Placental epithelial cell (primary cell): ENCODE measurements around the gene PILRA. TPM values are rescaled to one million over a fixed set of nuclear protein-coding genes. Genes with fewer than 3 reads are reported as not detected.

Experiments used
- small RNA-seq: library from RNA; depleted of rRNA; stranded (forward); fragments of <200 nt; gene quantifications from one replicate; pipeline ENCODE3, GENCODE V24; 2012
- total RNA-seq: library from RNA; depleted of rRNA; stranded (reverse); fragments of >200 nt; gene quantifications from 2 replicates; pipeline ENCODE4 v1.2.3, GENCODE V29; 2012

Gene PILRA
- under 0.01 and 0.22 TPM in 2 replicates for total RNA-seq

DNA sequence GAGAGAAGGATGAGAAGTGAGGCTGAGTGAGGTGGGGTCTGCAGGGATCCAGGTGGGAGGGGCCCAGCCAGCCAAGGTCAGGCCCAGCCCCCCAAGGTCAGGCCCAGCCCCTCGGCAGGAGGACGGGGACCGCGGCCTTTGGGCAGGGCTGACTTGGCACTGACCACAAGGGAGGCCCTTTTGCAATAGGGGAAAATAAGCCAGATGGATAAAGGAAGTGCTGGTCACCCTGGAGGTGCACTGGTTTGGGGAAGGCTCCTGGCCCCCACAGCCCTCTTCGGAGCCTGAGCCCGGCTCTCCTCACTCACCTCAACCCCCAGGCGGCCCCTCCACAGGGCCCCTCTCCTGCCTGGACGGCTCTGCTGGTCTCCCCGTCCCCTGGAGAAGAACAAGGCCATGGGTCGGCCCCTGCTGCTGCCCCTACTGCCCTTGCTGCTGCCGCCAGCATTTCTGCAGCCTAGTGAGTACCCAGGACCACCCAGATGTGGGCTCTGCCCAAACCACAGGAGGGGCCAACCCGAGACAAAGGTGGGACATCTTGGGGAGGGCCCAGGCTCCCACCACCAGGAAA is at the start of gene PILRA:
TSS of gene PILRA (plus strand) at position 227 of the 571 bp plus-strand sequence. CDS start at position 397, 170 bp downstream.

GRCh38 chr7:100358027-100358856 is 15.0 kb upstream of the PILRA start, which contains the start of gene PILRB:
Gene PILRB, plus strand, starts transcription at chr7:100358117. Its CDS starts 186 bp downstream, at chr7:100358303.

DNA sequence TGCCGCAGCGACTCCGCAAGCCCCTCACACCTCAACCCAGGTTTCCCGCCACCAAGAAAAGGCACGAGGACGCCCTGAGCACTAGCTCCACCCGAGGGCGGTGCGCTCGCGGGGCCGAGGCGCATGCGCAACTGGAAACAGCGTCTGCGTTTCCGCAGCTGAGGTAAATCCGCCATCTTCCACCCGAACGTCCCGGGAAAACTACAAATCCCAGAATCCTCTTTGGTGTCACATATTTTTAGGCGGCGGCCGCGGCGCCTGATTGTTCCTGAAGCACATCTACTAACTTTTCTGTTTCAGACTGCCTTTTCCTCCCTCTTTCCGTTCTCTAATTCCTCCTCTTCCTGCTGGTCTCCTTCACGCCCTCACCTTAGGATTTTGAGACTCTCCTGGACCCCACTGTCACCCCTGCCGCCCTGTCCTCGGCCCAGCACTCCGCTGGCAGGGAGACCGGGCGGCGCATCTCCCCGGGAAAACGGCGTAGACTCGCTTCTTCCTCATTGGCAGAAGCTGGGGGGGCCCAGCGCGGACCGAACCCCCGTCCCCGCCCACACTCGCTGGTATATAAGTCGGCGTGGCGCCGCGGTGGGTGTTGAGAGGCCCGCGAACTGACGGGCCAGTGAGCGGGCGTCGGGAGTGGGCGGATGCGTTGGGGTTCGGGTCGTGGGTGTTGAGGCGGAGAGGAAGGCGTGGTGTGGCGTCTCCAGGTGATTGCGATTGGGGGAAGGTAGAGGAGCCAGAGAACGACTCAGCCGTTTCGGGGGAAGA is 55.1 kb downstream of the PILRA start, which contains the start of gene ZCWPW1:
TSS of gene ZCWPW1 (minus strand) at position 505 of the 768 bp plus-strand sequence. CDS start 8,054 bp downstream, outside the sequence.

GRCh38 chr7:100429637-100430492 is 56.6 kb downstream of the PILRA start, which contains the start of gene MEPCE:
Gene MEPCE, plus strand, starts transcription at chr7:100429831. Its CDS starts 188 bp downstream, at chr7:100430019.

Small RNA genes within 50 kb of the gene (small RNA-seq; reads per million reads assigned to genes)
- not detected for gene RF00019

Other genes starting within 250 kb of the PILRA start
- gene MBLAC1, start 246.5 kb upstream of the PILRA start, total RNA-seq: 0.87 and 2.0 TPM in 2 replicates
- gene LAMTOR4, start 224.6 kb upstream of the PILRA start, total RNA-seq: 70.5 and 91.9 TPM in 2 replicates
- gene TRAPPC14, start 214.8 kb upstream of the PILRA start, total RNA-seq: 11.0 and 14.0 TPM in 2 replicates
- gene GAL3ST4, start 204.9 kb upstream of the PILRA start, total RNA-seq: 1.2 and 2.6 TPM in 2 replicates
- gene GPC2, start 196.1 kb upstream of the PILRA start, total RNA-seq: 2.7 and 3.1 TPM in 2 replicates
- gene STAG3, start 195.6 kb upstream of the PILRA start, total RNA-seq: 1.2 and 2.1 TPM in 2 replicates
- not detected in 2 replicates for gene PVRIG, start 153.5 kb upstream of the PILRA start, total RNA-seq
- gene SPDYE3, start 65.8 kb upstream of the PILRA start, total RNA-seq: not detected in 2 replicates
- 12.5 and 14.1 TPM in 2 replicates for gene PILRB, start 15.4 kb upstream of the PILRA start, total RNA-seq
- gene ZCWPW1, start 55.2 kb downstream of the PILRA start, total RNA-seq: 1.6 and 4.3 TPM in 2 replicates
- gene MEPCE, start 56.3 kb downstream of the PILRA start, total RNA-seq: 34.1 and 47.5 TPM in 2 replicates
- 6.3 and 12.5 TPM in 2 replicates for gene PPP1R35, start 63.0 kb downstream of the PILRA start, total RNA-seq
- gene SPACDR, start 90.8 kb downstream of the PILRA start, total RNA-seq: 0.87 and 1.2 TPM in 2 replicates
- 23.5 and 29.4 TPM in 2 replicates for gene TSC22D4, start 105.7 kb downstream of the PILRA start, total RNA-seq
- 0.87 and 2.0 TPM in 2 replicates for gene NYAP1, start 110.4 kb downstream of the PILRA start, total RNA-seq
- gene AGFG2, start 165.7 kb downstream of the PILRA start, total RNA-seq: 11.8 and 20.2 TPM in 2 replicates
- 0.79 TPM in 1 of 2 replicates, not detected in the other for gene SAP25, start 200.4 kb downstream of the PILRA start, total RNA-seq
- 19.6 and 52.1 TPM in 2 replicates for gene LRCH4, start 212.6 kb downstream of the PILRA start, total RNA-seq
- gene FBXO24, start 212.8 kb downstream of the PILRA start, total RNA-seq: 0.39 and 0.54 TPM in 2 replicates
- gene PCOLCE, start 228.9 kb downstream of the PILRA start, total RNA-seq: 2.7 and 9.8 TPM in 2 replicates
- gene MOSPD3, start 239.1 kb downstream of the PILRA start, total RNA-seq: 13.6 and 20.4 TPM in 2 replicates